Cardiac muscle cell (in vitro differentiated cells and primary cell): Measurements from ENCODE around the gene SLC44A5. TPM values are rescaled to one million over a fixed set of nuclear protein-coding genes. Genes with fewer than 3 reads are reported as not detected.
A peak's percentile ranks its signal among the peaks of the same experiment; 100 is the strongest.

Experiments
- DNase-seq, 2 donors: peaks; one replicate each; pipeline versions ENCODE4 v3.0.0 to v3.0.0-alpha.2; 2010 to 2017; ENCODE audit warnings: low read depth in 1 of 2, low spot score in 1 of 2
- H3K27ac ChIP-seq: fragments of 200-600 bp; sonication (generic); 2 replicates; pipeline ENCODE4 v1.5.1; 2016
- H3K27me3 ChIP-seq: fragments of 200-600 bp; sonication (generic); 2 replicates; pipeline ENCODE4 v1.6.0; 2016; ENCODE audit warnings: control low read depth
- H3K36me3 ChIP-seq: fragments of 200-600 bp; sonication (generic); 2 replicates; pipeline ENCODE4 v1.5.1; 2016; ENCODE audit warnings: control low read depth
- H3K4me1 ChIP-seq: fragments of 200-600 bp; sonication (generic); 2 replicates; pipeline ENCODE4 v1.8.1; 2017; ENCODE audit warnings: low read depth, mild to moderate bottlenecking, mixed run types
- H3K4me3 ChIP-seq: fragments of 200-600 bp; sonication (generic); 2 replicates; pipeline ENCODE4 v1.5.1; 2016; ENCODE audit warnings: mild to moderate bottlenecking
- H3K9me3 ChIP-seq: fragments of 200-600 bp; sonication (generic); 2 replicates; pipeline ENCODE4 v1.5.1; 2017; ENCODE audit warnings: low read depth, mild to moderate bottlenecking, control low read depth
- polyA plus RNA-seq: library from polyadenylated mRNA; unstranded; fragments of >200 nt; fragmentation: Nextera tagmentation; extraction: Ambion mirVana; gene quantifications from 2 replicates; pipeline ENCODE4 v1.2.1, GENCODE V29; 2016
- total RNA-seq: library from RNA; depleted of rRNA; stranded (reverse); fragments of >200 nt; gene quantifications from 2 replicates; pipeline ENCODE4 v1.2.3, GENCODE V29; 2016
- TF ChIP-seq, protein P1 (sequence below): IDR thresholded peaks from 2 replicates; pipeline ENCODE4 v1.5.1; 2012; ENCODE audit warnings: low read depth, mild to moderate bottlenecking, low read length

The SLC44A5 gene
- total and polyA plus RNA-seq, 2 experiments from 2014 or later, result 6.9 to 11.1 TPM

DNA sequence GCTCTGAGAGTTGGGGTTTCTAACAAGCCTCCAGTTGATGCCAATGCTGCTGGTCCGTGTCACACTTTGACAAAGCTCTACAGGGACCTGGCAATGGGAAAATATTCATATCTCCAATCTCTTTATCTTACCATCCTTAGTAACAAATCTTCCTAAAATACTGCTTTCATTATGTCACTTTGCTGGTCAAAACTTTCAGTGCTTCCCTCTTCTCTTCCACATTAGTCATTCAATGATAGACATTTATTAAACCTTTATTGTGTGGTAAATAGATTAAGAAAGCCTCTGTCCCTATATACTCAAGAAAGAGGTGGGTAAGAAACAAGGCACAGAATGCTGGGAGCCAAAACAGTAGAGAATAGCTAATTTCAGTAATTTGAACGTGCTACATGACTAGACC lies 79.3 kb downstream of the SLC44A5 start:
- no peak overlapping the region for H3K4me3 ChIP-seq
- H3K36me3 ChIP-seq, result no peaks in the 10 kb centered on the region
- H3K4me1 ChIP-seq, result no peaks in the 10 kb centered on the region
- no peak for DNase-seq
- TF ChIP-seq, protein P1, sequence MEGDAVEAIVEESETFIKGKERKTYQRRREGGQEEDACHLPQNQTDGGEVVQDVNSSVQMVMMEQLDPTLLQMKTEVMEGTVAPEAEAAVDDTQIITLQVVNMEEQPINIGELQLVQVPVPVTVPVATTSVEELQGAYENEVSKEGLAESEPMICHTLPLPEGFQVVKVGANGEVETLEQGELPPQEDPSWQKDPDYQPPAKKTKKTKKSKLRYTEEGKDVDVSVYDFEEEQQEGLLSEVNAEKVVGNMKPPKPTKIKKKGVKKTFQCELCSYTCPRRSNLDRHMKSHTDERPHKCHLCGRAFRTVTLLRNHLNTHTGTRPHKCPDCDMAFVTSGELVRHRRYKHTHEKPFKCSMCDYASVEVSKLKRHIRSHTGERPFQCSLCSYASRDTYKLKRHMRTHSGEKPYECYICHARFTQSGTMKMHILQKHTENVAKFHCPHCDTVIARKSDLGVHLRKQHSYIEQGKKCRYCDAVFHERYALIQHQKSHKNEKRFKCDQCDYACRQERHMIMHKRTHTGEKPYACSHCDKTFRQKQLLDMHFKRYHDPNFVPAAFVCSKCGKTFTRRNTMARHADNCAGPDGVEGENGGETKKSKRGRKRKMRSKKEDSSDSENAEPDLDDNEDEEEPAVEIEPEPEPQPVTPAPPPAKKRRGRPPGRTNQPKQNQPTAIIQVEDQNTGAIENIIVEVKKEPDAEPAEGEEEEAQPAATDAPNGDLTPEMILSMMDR, result no peak
- no peaks in the 10 kb centered on the region for H3K27me3 ChIP-seq
- H3K9me3 ChIP-seq, result no peaks in the 10 kb centered on the region
- no peak overlapping the region for H3K27ac ChIP-seq

GRCh38 chr1:75529488-75529887 lies 81.4 kb downstream of the SLC44A5 start:
- TF ChIP-seq, protein P1, result no peak
- Histone ChIP-seq H3K4me3 (no peak overlapping the region), H3K36me3 (no peaks in the 10 kb centered on the region), H3K4me1 (no peaks in the 10 kb centered on the region), H3K9me3 (no peaks in the 10 kb centered on the region), H3K27me3 (no peaks in the 10 kb centered on the region), H3K27ac (no peak overlapping the region)
- DNase-seq, result peak in 1 of 2 donors; percentile 20

DNA sequence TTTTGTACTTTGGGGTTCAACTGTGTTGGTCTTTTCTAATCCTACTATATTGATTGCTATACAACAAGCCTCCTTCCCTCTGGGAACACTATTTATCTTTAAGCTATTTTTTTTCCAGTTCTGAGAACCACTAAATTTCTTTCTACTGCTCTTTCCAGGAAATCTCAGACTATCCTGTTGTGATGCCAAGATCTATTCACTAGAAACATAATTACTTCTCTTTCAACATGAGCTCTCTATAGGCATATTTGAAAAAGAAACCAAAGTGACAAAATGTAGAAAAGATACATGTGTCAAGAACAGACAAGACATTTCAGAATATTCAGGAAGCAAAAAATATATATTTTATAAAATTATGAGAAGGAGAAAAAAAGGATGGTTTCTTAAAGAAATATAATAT lies 82.9 kb downstream of the SLC44A5 start:
- DNase-seq, result no peak
- Histone ChIP-seq H3K4me3 (no peak overlapping the region), H3K9me3 (no peaks in the 10 kb centered on the region), H3K27me3 (no peaks in the 10 kb centered on the region), H3K36me3 (no peaks in the 10 kb centered on the region), H3K27ac (no peak overlapping the region), H3K4me1 (no peaks in the 10 kb centered on the region)
- TF ChIP-seq, protein P1, result no peak

GRCh38 chr1:75522389-75522788 lies 88.5 kb downstream of the SLC44A5 start:
- peaks cover 7% of the 10 kb centered on the region for H3K4me1 ChIP-seq
- no peaks in the 10 kb centered on the region for H3K36me3 ChIP-seq
- TF ChIP-seq, protein P1, result no peak
- H3K9me3 ChIP-seq, result no peaks in the 10 kb centered on the region
- no peak overlapping the region for H3K27ac ChIP-seq
- DNase-seq, result peak; percentile 12 to 82
- H3K4me3 ChIP-seq, result no peak overlapping the region
- H3K27me3 ChIP-seq, result no peaks in the 10 kb centered on the region

- DNase-seq, result no peak
- Histone ChIP-seq H3K27me3 (no peaks in the 10 kb centered on the region), H3K4me3 (no peak overlapping the region), H3K4me1 (peaks cover 7% of the 10 kb centered on the region), H3K27ac (no peak overlapping the region), H3K9me3 (no peaks in the 10 kb centered on the region), H3K36me3 (no peaks in the 10 kb centered on the region)
- TF ChIP-seq, protein P1, result no peak
These were observed 89.3 kb downstream of the SLC44A5 start for GRCh38 chr1:75521658-75522057.
